OCI-LY1 (cell line): ENCODE data around the gene POU2AF1.

Experiments
- EZH2 ChIP-seq: fragments of 200-600 bp; sonication (generic), shearing (Covaris generic); IDR thresholded peaks from 2 replicates; pipeline ENCODE4 v1.8.0; 2017; ENCODE audit warnings: borderline replicate concordance, mixed run types, mild to moderate bottlenecking, antibody characterized with exemption, low read length, moderate library complexity, mixed read lengths
- TF ChIP-seq, protein P1 (sequence below): fragments of 200-600 bp; sonication (generic), shearing (Covaris generic); IDR thresholded peaks from 2 replicates; pipeline ENCODE4 v1.5.1; 2017; ENCODE audit warnings: mild to moderate bottlenecking, antibody characterized with exemption, low read length, moderate library complexity, mixed read lengths

DNA sequence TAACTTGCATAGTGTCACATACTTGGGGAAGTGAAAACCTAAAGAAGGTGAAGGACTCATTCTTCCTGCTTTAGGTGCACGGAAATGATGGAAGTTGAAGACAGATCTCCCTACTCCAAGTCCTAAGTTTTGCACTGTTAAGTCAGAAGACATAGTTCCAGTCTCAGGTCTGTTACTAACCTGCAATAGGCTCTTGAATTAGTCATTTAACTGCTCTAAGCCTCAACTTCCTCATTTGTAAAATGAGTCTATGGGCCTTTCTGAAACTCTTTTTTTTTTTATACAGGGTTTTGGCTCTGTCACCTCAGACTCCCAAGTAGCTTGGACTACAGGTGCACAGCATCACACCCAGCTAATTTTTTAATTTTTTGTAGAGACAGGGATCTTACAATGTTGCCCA is 30.8 kb upstream of the POU2AF1 start:
- TF ChIP-seq, protein P1, sequence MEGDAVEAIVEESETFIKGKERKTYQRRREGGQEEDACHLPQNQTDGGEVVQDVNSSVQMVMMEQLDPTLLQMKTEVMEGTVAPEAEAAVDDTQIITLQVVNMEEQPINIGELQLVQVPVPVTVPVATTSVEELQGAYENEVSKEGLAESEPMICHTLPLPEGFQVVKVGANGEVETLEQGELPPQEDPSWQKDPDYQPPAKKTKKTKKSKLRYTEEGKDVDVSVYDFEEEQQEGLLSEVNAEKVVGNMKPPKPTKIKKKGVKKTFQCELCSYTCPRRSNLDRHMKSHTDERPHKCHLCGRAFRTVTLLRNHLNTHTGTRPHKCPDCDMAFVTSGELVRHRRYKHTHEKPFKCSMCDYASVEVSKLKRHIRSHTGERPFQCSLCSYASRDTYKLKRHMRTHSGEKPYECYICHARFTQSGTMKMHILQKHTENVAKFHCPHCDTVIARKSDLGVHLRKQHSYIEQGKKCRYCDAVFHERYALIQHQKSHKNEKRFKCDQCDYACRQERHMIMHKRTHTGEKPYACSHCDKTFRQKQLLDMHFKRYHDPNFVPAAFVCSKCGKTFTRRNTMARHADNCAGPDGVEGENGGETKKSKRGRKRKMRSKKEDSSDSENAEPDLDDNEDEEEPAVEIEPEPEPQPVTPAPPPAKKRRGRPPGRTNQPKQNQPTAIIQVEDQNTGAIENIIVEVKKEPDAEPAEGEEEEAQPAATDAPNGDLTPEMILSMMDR = no peak
- TF ChIP-seq EZH2 = no peak
